ENCODE measurements around the gene CCT7.
A peak's percentile ranks its signal among the peaks of the same experiment; 100 is the strongest.

CCT7 gene

DNA sequence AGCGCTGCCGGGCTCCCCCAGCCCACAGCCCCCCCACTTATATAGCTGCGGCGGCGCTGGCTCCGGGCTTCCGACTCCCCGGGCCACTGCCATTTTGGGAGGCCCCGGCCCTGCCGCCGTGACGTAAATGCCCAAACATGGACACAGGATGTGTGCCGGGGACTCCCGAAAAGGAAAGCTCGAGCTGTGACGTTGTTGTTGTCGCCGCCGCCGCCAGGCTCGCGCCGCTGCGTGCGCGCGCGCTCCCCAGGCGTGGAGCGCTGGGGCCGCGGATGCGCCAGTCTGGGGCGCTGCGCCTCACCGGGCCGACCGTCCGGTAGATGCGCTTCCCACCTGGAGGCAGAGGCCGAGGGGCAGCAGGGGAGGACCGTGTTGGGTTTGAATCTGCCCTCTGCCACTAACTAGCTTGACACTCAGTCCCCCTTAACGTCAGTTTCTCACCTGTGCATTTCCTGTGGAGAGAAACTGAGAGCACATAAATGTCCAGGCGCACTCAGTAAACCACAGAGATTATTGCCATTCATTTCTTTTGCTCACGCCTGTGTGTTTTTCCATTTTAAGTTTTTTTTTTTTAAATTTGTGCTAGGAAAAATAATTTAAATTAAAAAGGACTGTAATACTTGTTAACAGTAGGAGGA is 59.5 kb downstream of the CCT7 start, which contains the start of gene EGR4:
TSS of gene EGR4 (minus strand) at position 15 of the 638 bp plus-strand sequence. CDS start 231 bp downstream, outside the sequence.
- peaks cover 18% of the 10 kb centered on the region for H3K4me1 Mint-ChIP-seq (ENCODE audit: low read depth)
- H3K4me3 Mint-ChIP-seq = peak within 1 kb of the TSS; percentile 80
- H3K27me3 Mint-ChIP-seq = peaks cover 87% of the 10 kb centered on the region
- H3K9me3 Mint-ChIP-seq = no peaks in the 10 kb centered on the region
- H3K27ac Mint-ChIP-seq = no peak within 1 kb of the TSS
- intact Hi-C loops (cut with micrococcal nuclease) = loop anchor here (1.0 to 5.0 kb wide), 2 partner anchors 9 to 94 kb away; partner anchors contain the start of genes ALMS1 and FBXO41
- H3K36me3 Mint-ChIP-seq (ENCODE audit: low read depth) = no peaks in the 10 kb centered on the region

DNA sequence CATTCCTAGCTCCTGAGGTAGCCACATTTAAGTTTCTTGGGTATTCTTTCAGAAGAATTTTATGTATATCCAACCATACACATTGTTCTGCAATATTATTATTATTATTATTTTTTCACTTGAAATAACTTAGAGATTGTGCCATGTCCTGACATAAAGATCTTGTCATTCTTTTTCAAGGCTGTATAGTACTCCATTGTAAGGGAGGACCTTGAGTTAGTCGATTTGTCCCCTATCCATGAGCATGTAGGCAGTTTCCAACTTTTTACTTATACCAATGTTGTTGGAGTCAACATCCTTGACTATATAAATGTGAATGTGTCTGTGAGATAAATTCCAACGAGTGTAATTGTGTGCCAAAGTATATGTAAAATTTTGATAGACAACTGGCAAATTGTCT is 60.1 kb downstream of the CCT7 start:
- Mint-ChIP-seq H3K36me3 (ENCODE audit: low read depth) (no peaks in the 10 kb centered on the region), H3K4me1 (ENCODE audit: low read depth) (peaks cover 18% of the 10 kb centered on the region), H3K9me3 (no peaks in the 10 kb centered on the region), H3K27me3 (peaks cover 82% of the 10 kb centered on the region), H3K4me3 (no peak overlapping the region), H3K27ac (no peak overlapping the region)
- intact Hi-C loops (cut with micrococcal nuclease) = loop anchor here (5.0 kb wide), 1 partner anchor 93 kb away; the partner anchor contains the start of gene ALMS1

DNA sequence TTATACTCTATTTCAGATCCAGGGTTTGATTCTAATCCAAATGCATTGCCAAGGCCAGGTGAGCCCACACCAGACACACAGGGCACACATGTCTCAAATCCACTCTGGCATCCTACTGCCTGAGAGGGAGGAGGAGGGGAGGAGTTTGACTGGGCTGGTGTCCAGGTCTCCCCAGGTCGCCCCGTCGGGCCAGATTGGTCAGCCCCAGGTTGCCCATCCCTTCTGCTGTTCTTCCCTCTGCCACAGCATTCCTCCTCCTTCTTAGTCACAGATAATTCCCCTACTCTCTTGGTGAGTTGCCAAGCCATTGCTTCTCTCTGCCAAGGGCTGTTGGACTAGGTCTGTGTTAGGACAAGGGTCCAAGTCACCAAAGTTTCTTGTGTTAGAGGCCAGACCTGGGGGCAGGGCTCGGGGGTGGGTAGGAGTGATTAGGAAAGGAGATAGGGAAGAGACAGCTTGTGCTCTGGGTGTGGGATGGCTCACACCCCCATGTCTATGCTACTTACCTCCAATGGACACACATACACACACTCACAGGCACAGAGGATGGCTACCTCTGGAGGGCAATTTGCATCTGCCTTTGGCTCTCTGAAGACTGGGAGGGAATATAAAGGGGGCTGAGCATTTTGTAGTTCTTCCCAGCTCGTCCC is 61.8 kb downstream of the CCT7 start:
- intact Hi-C loops (cut with micrococcal nuclease) = no loop called here

DNA sequence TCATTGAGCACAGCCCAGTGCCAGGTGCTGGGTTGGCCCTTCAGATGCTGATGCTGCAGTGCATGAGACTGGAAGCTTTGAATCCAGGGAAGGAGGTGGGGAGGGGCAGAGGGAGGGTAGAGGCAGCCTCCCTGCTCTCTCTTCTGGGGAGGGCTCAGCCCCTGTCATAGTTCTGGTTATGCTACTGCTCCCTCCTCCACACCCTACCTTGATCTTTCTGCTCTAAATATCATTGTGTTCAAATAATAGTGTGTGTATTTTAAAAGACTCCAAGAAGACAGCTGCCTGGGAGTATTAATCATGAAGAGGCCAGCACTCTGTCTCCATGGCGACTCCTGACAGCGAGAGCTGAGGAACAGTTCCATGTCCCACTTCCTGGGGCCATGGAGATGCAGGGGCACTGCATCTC is 63.0 kb downstream of the CCT7 start:
- Mint-ChIP-seq H3K36me3 (ENCODE audit: low read depth) (no peaks in the 10 kb centered on the region), H3K9me3 (no peaks in the 10 kb centered on the region), H3K4me3 (no peak overlapping the region), H3K4me1 (ENCODE audit: low read depth) (peaks cover 5% of the 10 kb centered on the region), H3K27ac (no peak overlapping the region), H3K27me3 (peaks cover 70% of the 10 kb centered on the region)
- intact Hi-C loops (cut with micrococcal nuclease) = no loop called here

More for the DNA sequence above, 61.8 kb downstream of the CCT7 start:
- Mint-ChIP-seq H3K36me3 (ENCODE audit: low read depth) (no peaks in the 10 kb centered on the region), H3K4me3 (no peak overlapping the region), H3K27me3 (peaks cover 74% of the 10 kb centered on the region), H3K4me1 (ENCODE audit: low read depth) (peaks cover 18% of the 10 kb centered on the region), H3K27ac (no peak overlapping the region), H3K9me3 (no peaks in the 10 kb centered on the region)

DNA sequence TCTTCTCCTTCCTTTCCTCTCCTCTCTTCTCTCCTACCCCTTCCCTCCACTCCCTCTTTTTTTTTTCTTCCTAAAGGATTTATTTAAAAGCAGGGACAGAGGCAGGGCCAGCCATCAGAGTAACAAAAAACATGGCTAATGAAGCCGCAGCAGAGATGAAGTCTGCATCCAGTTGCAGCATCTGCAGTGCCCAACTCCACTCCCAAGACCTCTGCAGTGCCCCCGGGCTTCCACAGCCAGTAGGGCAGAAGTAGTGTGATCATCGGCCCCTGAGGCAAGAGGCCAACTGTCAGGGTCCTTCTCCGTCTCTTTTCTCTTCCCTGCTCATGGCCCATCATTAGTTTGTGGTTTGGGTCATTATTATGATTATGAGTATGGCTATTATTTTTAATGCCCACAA is 63.5 kb downstream of the CCT7 start:
- no peak overlapping the region for H3K27ac Mint-ChIP-seq

DNA sequence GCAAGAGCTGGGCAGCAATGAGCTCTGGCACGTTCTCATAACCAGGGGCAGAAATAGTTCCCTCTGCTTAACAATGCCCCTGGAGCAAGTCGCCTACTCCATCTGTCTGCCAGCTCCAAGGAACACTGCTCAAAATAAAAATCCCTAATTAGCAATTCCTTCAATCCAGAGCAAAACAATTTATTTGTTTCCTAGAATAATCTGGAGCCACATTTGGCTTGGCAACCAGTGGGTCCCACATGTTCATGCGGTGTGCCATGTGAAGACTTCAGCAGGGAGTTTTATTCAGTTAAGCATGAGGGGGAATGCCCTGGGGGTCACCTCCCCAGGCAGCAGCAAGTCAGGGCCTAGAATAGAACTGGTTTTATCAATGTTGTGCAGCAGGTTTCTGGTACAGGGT is 66.8 kb downstream of the CCT7 start:
- Mint-ChIP-seq H3K27me3 (peaks cover 45% of the 10 kb centered on the region), H3K9me3 (no peaks in the 10 kb centered on the region), H3K27ac (no peak overlapping the region), H3K4me1 (ENCODE audit: low read depth) (no peaks in the 10 kb centered on the region), H3K4me3 (no peak overlapping the region), H3K36me3 (ENCODE audit: low read depth) (no peaks in the 10 kb centered on the region)
- intact Hi-C loops (cut with micrococcal nuclease) = no loop called here

More for the DNA sequence above, 63.5 kb downstream of the CCT7 start:
- Mint-ChIP-seq H3K4me1 (ENCODE audit: low read depth) (peaks cover under 1% of the 10 kb centered on the region), H3K36me3 (ENCODE audit: low read depth) (no peaks in the 10 kb centered on the region), H3K4me3 (no peak overlapping the region), H3K27me3 (peaks cover 69% of the 10 kb centered on the region), H3K9me3 (no peaks in the 10 kb centered on the region)
- intact Hi-C loops (cut with micrococcal nuclease) = no loop called here

DNA sequence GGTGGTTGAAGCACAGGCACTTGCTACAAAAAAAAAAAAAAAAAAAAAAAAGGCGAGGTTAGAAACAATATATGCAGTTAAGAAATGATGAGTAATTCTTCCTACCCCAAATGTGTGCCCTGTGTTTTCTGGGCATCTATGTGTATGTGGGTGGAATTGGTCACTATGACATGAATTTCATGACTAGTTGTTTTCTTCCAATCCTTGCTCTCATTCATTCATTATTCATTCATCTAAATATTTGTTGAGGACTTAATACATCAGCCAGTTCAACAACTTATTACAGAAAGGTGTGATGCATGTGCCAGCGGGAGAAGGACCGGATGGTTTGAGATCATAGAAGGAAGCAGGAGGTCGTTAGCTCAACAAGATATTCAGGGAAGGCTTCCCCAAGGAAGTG is 67.5 kb downstream of the CCT7 start:
- Mint-ChIP-seq H3K27me3 (peaks cover 39% of the 10 kb centered on the region), H3K4me3 (no peak overlapping the region), H3K9me3 (no peaks in the 10 kb centered on the region)

More for the DNA sequence above, 67.5 kb downstream of the CCT7 start:
- Mint-ChIP-seq H3K4me1 (ENCODE audit: low read depth) (no peaks in the 10 kb centered on the region), H3K36me3 (ENCODE audit: low read depth) (no peaks in the 10 kb centered on the region), H3K27ac (no peak overlapping the region)
- intact Hi-C loops (cut with micrococcal nuclease) = no loop called here

Data from dendritic cell treated with granulocyte-macrophage colony-stimulating factor and Interleukin-4, amounts not matched to agents 40 ng/mL and 50 ng/mL, for 4 days (primary cell).